IMR-90 (cell line): ENCODE results near the gene RNF217. TPM values are rescaled to one million over a fixed set of nuclear protein-coding genes. Genes with fewer than 3 reads are reported as not detected.

Experiments used
- ATAC-seq: fragments of 200-7000 bp; cut with Tn5 transposase; 2 replicates; pipeline ENCODE4 v1.9.1; 2020; ENCODE audit warnings: low read depth, mild to moderate bottlenecking, moderate library complexity
- BruUV-seq: library from RNA; stranded (reverse); fragments of 400-500 nt; replicated peaks from 2 replicates; lab custom pipeline; 2021; lab: Mats Ljungman, UMichigan
- CTCF ChIA-PET: fragments of 300-600 bp; formaldehyde crosslinking; extraction: SDS; loops from one replicate; lab custom pipeline; 2021; ENCODE audit warnings: antibody characterized with exemption; lab: Yijun Ruan, JAX
- POLR2A ChIA-PET: fragments of 300-600 bp; sonication (Branson Sonifier 250); formaldehyde crosslinking; loops from one replicate; lab custom pipeline; 2022; ENCODE audit warnings: antibody characterized with exemption; ENCODE audit not compliant: unreplicated experiment; lab: Charles Lee
- DNase-seq: peaks from one replicate; pipeline ENCODE4 v3.0.0; 2013
- H2AFZ ChIP-seq: replicated peaks from 2 replicates; pipeline ENCODE3; 2013; ENCODE audit warnings: low read length, mild to moderate bottlenecking; ENCODE audit not compliant: poor library complexity
- H2AK5ac ChIP-seq: 2 replicates; pipeline ENCODE4 v1.6.1; 2013; ENCODE audit warnings: low read depth, low read length, inconsistent platforms
- H2AK9ac ChIP-seq: replicated peaks from 2 replicates; pipeline ENCODE3; 2013; ENCODE audit warnings: mild to moderate bottlenecking, low read depth, low read length, moderate library complexity; ENCODE audit not compliant: poor library complexity
- H2BK120ac ChIP-seq: 2 replicates; pipeline ENCODE4 v1.6.1; 2013; ENCODE audit warnings: low read depth, low read length, inconsistent platforms
- H2BK15ac ChIP-seq: 3 replicates; pipeline ENCODE4 v1.6.1; 2013; ENCODE audit warnings: low read depth, low read length, inconsistent platforms
- H2BK20ac ChIP-seq: 2 replicates; pipeline ENCODE4 v1.6.1; 2013; ENCODE audit warnings: low read depth, mild to moderate bottlenecking, inconsistent platforms, low read length, moderate library complexity
- H2BK5ac ChIP-seq: 2 replicates; pipeline ENCODE4 v1.6.1; 2013; ENCODE audit warnings: mild to moderate bottlenecking, low read depth, low read length, inconsistent platforms; ENCODE audit not compliant: poor library complexity, severe bottlenecking
- H3K14ac ChIP-seq: replicated peaks from 2 replicates; pipeline ENCODE4 v1.6.1; 2013; ENCODE audit warnings: low read depth, low read length, inconsistent platforms
- H3K18ac ChIP-seq: 2 replicates; pipeline ENCODE4 v1.6.1; 2013; ENCODE audit warnings: low read depth, low read length, control low read depth
- H3K23ac ChIP-seq: 2 replicates; pipeline ENCODE4 v1.6.1; 2013; ENCODE audit warnings: low read depth, low read length, inconsistent platforms
- H3K27ac ChIP-seq: 2 replicates; pipeline ENCODE4 v1.5.1; 2013; ENCODE audit warnings: mild to moderate bottlenecking, control low read depth, low read length; ENCODE audit not compliant: insufficient read depth
- H3K27me3 ChIP-seq: 2 replicates; pipeline ENCODE4 v1.6.1; 2013; ENCODE audit warnings: low read length; ENCODE audit not compliant: control insufficient read depth, insufficient read depth
- H3K36me3 ChIP-seq: 2 replicates; pipeline ENCODE4 v1.6.1; 2013; ENCODE audit warnings: low read length, mixed read lengths; ENCODE audit not compliant: control insufficient read depth, insufficient read depth
- H3K4ac ChIP-seq: 2 replicates; pipeline ENCODE4 v1.6.1; 2013; ENCODE audit warnings: low read depth, low read length, inconsistent platforms
- H3K4me1 ChIP-seq: 2 replicates; pipeline ENCODE4 v1.6.1; 2013; ENCODE audit warnings: low read length, mixed read lengths; ENCODE audit not compliant: control insufficient read depth, insufficient read depth
- H3K4me2 ChIP-seq: 2 replicates; pipeline ENCODE4 v1.6.1; 2013; ENCODE audit warnings: low read depth, mild to moderate bottlenecking, control low read depth, low read length, moderate library complexity
- H3K4me3 ChIP-seq: 2 replicates; pipeline ENCODE4 v1.5.1; 2013; ENCODE audit warnings: low read depth, mild to moderate bottlenecking, control low read depth, low read length, moderate library complexity; ENCODE audit not compliant: insufficient read depth
- H3K56ac ChIP-seq: 2 replicates; pipeline ENCODE4 v1.6.1; 2013; ENCODE audit warnings: low read length, inconsistent platforms; ENCODE audit not compliant: insufficient read depth; ENCODE audit errors: extremely low read depth
- H3K79me1 ChIP-seq, 2 experiments: 2 replicates each; pipeline ENCODE4 v1.6.1; 2013; ENCODE audit warnings: low read length in 2 of 2, inconsistent platforms in 1 of 2, low read depth in 1 of 2
- H3K9ac ChIP-seq: 2 replicates; pipeline ENCODE4 v1.6.1; 2013; ENCODE audit warnings: low read depth, low read length, control low read depth
- H3K9me1 ChIP-seq: 2 replicates; pipeline ENCODE4 v1.6.1; 2013; ENCODE audit warnings: low read length, inconsistent platforms; ENCODE audit not compliant: insufficient read depth
- H3K9me3 ChIP-seq: 2 replicates; pipeline ENCODE4 v1.6.1; 2013; ENCODE audit warnings: low read length; ENCODE audit not compliant: control insufficient read depth, insufficient read depth
- H4K20me1 ChIP-seq: 2 replicates; pipeline ENCODE4 v1.6.1; 2013; ENCODE audit warnings: low read length, inconsistent platforms; ENCODE audit not compliant: insufficient read depth
- H4K5ac ChIP-seq: 2 replicates; pipeline ENCODE4 v1.6.1; 2013; ENCODE audit warnings: mild to moderate bottlenecking, low read depth, low read length, control low read depth
- H4K8ac ChIP-seq, 2 experiments: 2 replicates each; pipeline ENCODE4 v1.6.1; 2013; ENCODE audit warnings: low read depth in 2 of 2, low read length in 2 of 2, control low read depth in 1 of 2, inconsistent platforms in 1 of 2
- H4K91ac ChIP-seq: 2 replicates; pipeline ENCODE4 v1.6.1; 2013; ENCODE audit warnings: low read depth, low read length, inconsistent platforms; ENCODE audit not compliant: insufficient read depth
- BHLHE40 ChIP-seq: fragments of 150-350 bp; IDR thresholded peaks from 2 replicates; pipeline ENCODE4 v1.6.1; 2016; ENCODE audit warnings: mild to moderate bottlenecking, low read depth, low read length
- CEBPB ChIP-seq: IDR thresholded peaks from 2 replicates; pipeline ENCODE4 v1.6.1; 2012; ENCODE audit warnings: low read depth, low read length, improper control_type of control experiment
- CHD1 ChIP-seq: IDR thresholded peaks from 2 replicates; pipeline ENCODE4 v1.6.1; 2012; ENCODE audit warnings: low read depth, low read length, improper control_type of control experiment
- CTCF ChIP-seq: conservative IDR thresholded peaks from 2 replicates; pipeline ENCODE4 v1.5.1; 2012; ENCODE audit warnings: mild to moderate bottlenecking, low read depth, low read length, improper control_type of control experiment
- ELK1 ChIP-seq: fragments of 150-350 bp; IDR thresholded peaks from 2 replicates; pipeline ENCODE4 v1.6.1; 2016; ENCODE audit warnings: low read depth, mild to moderate bottlenecking, low read length, moderate library complexity, borderline replicate concordance
- FOS ChIP-seq: fragments of 150-350 bp; IDR thresholded peaks from 2 replicates; pipeline ENCODE4 v1.6.1; 2016; ENCODE audit warnings: low read depth, low read length
- MAFK ChIP-seq: IDR thresholded peaks from 2 replicates; pipeline ENCODE4 v1.6.1; 2012; ENCODE audit warnings: low read depth, low read length, improper control_type of control experiment
- MAZ ChIP-seq: IDR thresholded peaks from 2 replicates; pipeline ENCODE4 v1.6.1; 2012; ENCODE audit warnings: low read depth, mild to moderate bottlenecking, low read length, improper control_type of control experiment, moderate library complexity, borderline replicate concordance
- MXI1 ChIP-seq: IDR thresholded peaks from 2 replicates; pipeline ENCODE4 v1.6.1; 2012; ENCODE audit warnings: low read depth, mild to moderate bottlenecking, low read length, moderate library complexity, borderline replicate concordance
- NFE2L2 ChIP-seq: fragments of 150-350 bp; IDR thresholded peaks from 2 replicates; pipeline ENCODE4 v1.6.1; 2016; ENCODE audit warnings: low read depth, mild to moderate bottlenecking, low read length
- POLR2A ChIP-seq: IDR thresholded peaks from 2 replicates; pipeline ENCODE4 v1.6.1; 2012; ENCODE audit warnings: mild to moderate bottlenecking, low read depth, low read length
- RAD21 ChIP-seq: IDR thresholded peaks from 2 replicates; pipeline ENCODE4 v1.6.1; 2012; ENCODE audit warnings: low read length, improper control_type of control experiment
- RCOR1 ChIP-seq: IDR thresholded peaks from 2 replicates; pipeline ENCODE4 v1.6.1; 2012; ENCODE audit warnings: mild to moderate bottlenecking, low read length, improper control_type of control experiment; ENCODE audit not compliant: insufficient replicate concordance
- RFX5 ChIP-seq: IDR thresholded peaks from 2 replicates; pipeline ENCODE4 v1.8.0; 2012; ENCODE audit warnings: low read depth, mild to moderate bottlenecking, low read length, moderate library complexity
- SMC3 ChIP-seq: fragments of 150-350 bp; IDR thresholded peaks from 2 replicates; pipeline ENCODE4 v1.6.1; 2016; ENCODE audit warnings: low read depth, mild to moderate bottlenecking, antibody characterized with exemption, low read length, moderate library complexity
- USF2 ChIP-seq: fragments of 150-350 bp; IDR thresholded peaks from 2 replicates; pipeline ENCODE4 v1.6.1; 2017; ENCODE audit warnings: mild to moderate bottlenecking, antibody characterized with exemption, low read length, low read depth
- dilution Hi-C: fragments of 300-500 bp; cut with HindIII; formaldehyde crosslinking; loops from one replicate; pipeline ENCODE4 v1.14.3; 2018; ENCODE audit warnings: low sequenced_read_pairs; ENCODE audit not compliant: unreplicated experiment
- in situ Hi-C: fragments of 300-500 bp; cut with MboI; formaldehyde crosslinking; loops from 3 replicates; pipeline ENCODE4 v1.14.3; 2019; ENCODE audit warnings: low sequenced_read_pairs, inconsistent platforms, mixed read lengths
- intact Hi-C: fragments of 100-400 bp; cut with micrococcal nuclease; formaldehyde crosslinking; loops from 2 replicates; pipeline ENCODE4 v1.10.0; 2022
- polyA plus RNA-seq, 3 experiments: library from polyadenylated mRNA; depleted of rRNA; stranded (reverse); fragments of >200 nt; gene quantifications; 2 replicates each; pipeline ENCODE4 v1.2.3, GENCODE V29; 2012; ENCODE audit warnings: low replicate concordance in 1 of 3
- total RNA-seq: library from RNA; depleted of rRNA; stranded (reverse); fragments of >200 nt; gene quantifications from 2 replicates; pipeline ENCODE4 v1.2.3, GENCODE V29; 2012

The RNF217 gene
- total and polyA plus RNA-seq, 2 of the 4 experiments (the other 2 are of a cell fraction), result 11.7 to 20.4 TPM

- Histone ChIP-seq H3K36me3 (no peaks in the 10 kb centered on the region), H3K9me3 (peaks cover 16% of the 10 kb centered on the region), H4K5ac (no peak overlapping the region), H2BK5ac (no peak overlapping the region), H2BK20ac (no peak overlapping the region), H2AFZ (no peak overlapping the region), H3K4ac (no peak overlapping the region), H3K4me3 (no peak overlapping the region), H3K18ac (no peak overlapping the region), H4K91ac (no peak overlapping the region), H2BK15ac (no peak overlapping the region), H3K23ac (no peak overlapping the region), H3K56ac (no peak overlapping the region), H3K79me1 (no peaks in the 10 kb centered on the region), H2AK5ac (no peak overlapping the region), H3K14ac (no peak overlapping the region), H3K9me1 (no peaks in the 10 kb centered on the region), H2AK9ac (no peak overlapping the region), H4K20me1 (no peaks in the 10 kb centered on the region), H3K27me3 (no peaks in the 10 kb centered on the region), H2BK120ac (no peak overlapping the region), H3K9ac (no peak overlapping the region), H3K4me2 (no peak overlapping the region), H4K8ac (no peak overlapping the region), H3K27ac (no peak overlapping the region), H3K4me1 (no peaks in the 10 kb centered on the region)
- POLR2A ChIA-PET, result no interaction called here
- dilution Hi-C loops, result no loop called here
- CTCF ChIA-PET, result interaction anchor here (1.6 to 2.3 kb wide), 3 partner anchors 10 to 242 kb away, joined by 4 to 7 read pairs (median 4); no protein-coding TSS in a partner anchor
- DNase-seq (no peak), ATAC-seq (no peak)
- no TSS peak for BruUV-seq
- TF ChIP-seq MXI1 (no peak), FOS (no peak), RFX5 (no peak), POLR2A (no peak), CEBPB (no peak), MAFK (no peak), SMC3 (no peak), USF2 (no peak), RAD21 (no peak), CHD1 (no peak), MAZ (no peak), RCOR1 (no peak), BHLHE40 (no peak), ELK1 (no peak), NFE2L2 (no peak), CTCF (no peak)
- in situ Hi-C loops, result loop anchor here (5.0 to 25.0 kb wide), 2 partner anchors 151 to 241 kb away; partner anchors contain the start of gene RNF217
- intact Hi-C loops, result no loop called here
These were observed 150.7 kb downstream of the RNF217 start for GRCh38 chr6:125112934-125113333.
